Measurements from ENCODE around the gene PHTF1. TPM values are rescaled to one million over a fixed set of nuclear protein-coding genes. Genes with fewer than 3 reads are reported as not detected.

PHTF1 gene
- 1 to 10 TPM; 1.6 to 2.3 TPM for polyA plus RNA-seq

DNA sequence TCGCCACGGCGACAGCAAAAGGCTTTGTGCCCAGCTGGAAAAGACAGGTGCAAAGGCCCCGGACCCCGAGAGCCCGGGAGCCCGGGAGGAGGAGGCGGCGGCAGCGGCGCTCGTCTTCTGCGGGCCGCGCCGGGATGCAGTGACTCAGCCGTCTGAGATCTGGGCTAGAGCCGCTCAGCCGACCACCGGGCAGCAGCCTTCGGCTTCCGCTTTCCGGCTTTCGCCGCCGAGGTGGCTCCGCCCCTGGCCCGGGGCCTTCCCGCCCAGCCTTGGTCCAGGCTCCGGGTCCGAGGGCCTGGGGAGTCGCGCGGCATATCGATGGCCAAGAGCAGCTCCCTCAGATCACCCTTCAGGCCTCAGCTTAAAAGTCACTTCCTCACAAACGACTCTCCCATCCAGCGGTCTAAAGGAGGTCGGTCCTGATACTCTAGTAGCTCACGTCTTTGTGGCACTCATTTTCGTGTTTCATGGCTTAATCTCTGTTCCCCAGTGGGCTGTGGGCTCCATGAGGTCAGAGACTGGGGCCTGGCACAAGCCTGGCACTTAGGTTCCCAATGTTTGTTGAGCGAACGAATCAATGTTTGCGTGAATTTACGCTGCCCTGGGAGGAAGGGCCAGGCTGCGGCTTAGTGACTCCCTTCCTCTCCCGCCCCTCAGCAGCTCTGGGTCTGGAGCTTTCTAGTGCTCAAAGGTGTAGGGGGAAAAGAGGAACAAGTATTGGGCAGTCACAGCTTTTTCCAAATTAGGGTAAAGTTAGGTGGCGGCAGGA lies at the start of gene PHTF1:
TSS of gene PHTF1 (minus strand) at position 154 of the 769 bp plus-strand sequence. CDS start 783 bp downstream, outside the sequence.
- H3K36me3 ChIP-seq (ENCODE audit: control insufficient read depth in 2 of 2, insufficient read depth in 2 of 2, low read length in 1 of 2) = no peaks in the 10 kb centered on the region
- no peaks in the 10 kb centered on the region for H3K27me3 ChIP-seq (ENCODE audit: control insufficient read depth in 1 of 2, insufficient read depth in 2 of 2, low read length in 2 of 2)
- H3K9me3 ChIP-seq (ENCODE audit: control insufficient read depth in 2 of 2, insufficient read depth in 1 of 2, low read depth in 1 of 2, low read length in 1 of 2) = no peaks in the 10 kb centered on the region
- 1% methylated on average over 42 to 47 of the region's 47 CpGs for WGBS, 2 donors
- H3K4me3 ChIP-seq (ENCODE audit: low read depth in 1 of 2, low read length in 2 of 2) = peak within 1 kb of the TSS; percentile 82 to 96
- peak within 1 kb of the TSS; percentile 92 to 93 for H3K27ac ChIP-seq (ENCODE audit: low read depth in 2 of 2, low read length in 1 of 2)
- H3K4me1 ChIP-seq (ENCODE audit: control insufficient read depth in 2 of 2, insufficient read depth in 2 of 2, low read length in 1 of 2) = no peaks in the 10 kb centered on the region

DNA sequence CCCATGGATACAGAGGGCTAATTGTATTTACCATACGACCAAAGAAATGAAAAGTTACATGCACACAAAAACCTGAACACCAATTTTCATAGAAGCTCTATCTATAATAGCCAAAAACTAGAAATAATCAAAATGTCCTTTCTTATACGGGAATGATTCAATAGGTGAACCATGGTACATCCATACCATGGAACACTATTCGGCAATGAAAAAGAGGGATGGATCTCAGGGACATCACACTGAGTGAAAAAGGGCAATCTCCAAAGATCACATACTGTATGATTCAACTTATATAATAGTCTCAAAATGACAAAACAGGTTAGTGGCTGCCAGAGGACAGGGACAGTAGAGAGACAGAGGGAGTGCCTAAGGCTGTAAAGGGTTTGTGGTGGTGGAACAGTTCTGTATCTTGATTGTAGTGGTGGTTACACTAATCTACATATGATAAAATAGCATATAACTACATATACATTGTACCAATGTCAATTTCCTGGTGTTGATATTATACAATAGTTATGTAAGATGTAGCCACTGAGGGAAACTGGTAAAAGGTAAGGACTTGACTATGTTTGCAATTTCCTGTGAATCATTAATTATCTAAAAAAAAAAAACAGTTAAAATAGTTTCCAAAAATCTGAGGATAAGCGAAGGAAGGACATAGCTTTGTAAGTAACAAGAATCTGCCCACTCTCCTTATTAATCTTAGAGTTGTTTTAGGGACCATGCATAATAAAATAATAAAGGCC lies 49.3 kb upstream of the PHTF1 start:
- Histone ChIP-seq H3K27me3 (ENCODE audit: control insufficient read depth in 1 of 2, insufficient read depth in 2 of 2, low read length in 2 of 2) (no peaks in the 10 kb centered on the region), H3K4me3 (ENCODE audit: low read depth in 1 of 2, low read length in 2 of 2) (no peak overlapping the region), H3K36me3 (ENCODE audit: control insufficient read depth in 2 of 2, insufficient read depth in 2 of 2, low read length in 1 of 2) (no peaks in the 10 kb centered on the region), H3K27ac (ENCODE audit: low read depth in 2 of 2, low read length in 1 of 2) (no peak overlapping the region), H3K9me3 (ENCODE audit: control insufficient read depth in 2 of 2, insufficient read depth in 1 of 2, low read depth in 1 of 2, low read length in 1 of 2) (no peaks in the 10 kb centered on the region), H3K4me1 (ENCODE audit: control insufficient read depth in 2 of 2, insufficient read depth in 2 of 2, low read length in 1 of 2) (peaks cover 0 to 3% of the 10 kb centered on the region in 2 donors)
- WGBS, 2 donors = 90 to 93% methylated on average over 4 of the region's 4 CpGs

DNA sequence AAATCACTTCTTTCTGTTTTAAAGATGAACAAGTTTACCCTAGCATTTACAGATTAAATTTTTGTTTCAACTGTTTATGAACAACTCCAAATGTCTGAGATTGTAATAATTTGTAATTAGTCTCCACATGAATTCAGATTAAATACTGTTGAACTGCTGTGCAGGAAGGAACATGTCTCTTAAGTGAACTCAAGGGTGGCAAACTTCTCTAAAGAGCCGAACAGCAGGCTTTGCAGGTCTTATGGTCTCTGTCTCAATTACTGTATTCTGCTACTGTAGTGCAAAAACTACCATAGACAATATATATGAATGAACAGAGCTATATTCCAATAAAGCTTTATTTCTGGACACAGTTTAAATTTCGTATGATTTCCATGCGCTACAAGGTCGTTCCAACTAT lies 46.4 kb upstream of the PHTF1 start:
- no peaks in the 10 kb centered on the region for H3K36me3 ChIP-seq (ENCODE audit: control insufficient read depth in 2 of 2, insufficient read depth in 2 of 2, low read length in 1 of 2)
- H3K4me3 ChIP-seq (ENCODE audit: low read depth in 1 of 2, low read length in 2 of 2) = no peak overlapping the region
- H3K4me1 ChIP-seq (ENCODE audit: control insufficient read depth in 2 of 2, insufficient read depth in 2 of 2, low read length in 1 of 2) = no peaks in the 10 kb centered on the region
- no peaks in the 10 kb centered on the region for H3K27me3 ChIP-seq (ENCODE audit: control insufficient read depth in 1 of 2, insufficient read depth in 2 of 2, low read length in 2 of 2)
- H3K27ac ChIP-seq (ENCODE audit: low read depth in 2 of 2, low read length in 1 of 2) = peak overlapping the region in 1 of 2 donors; percentile 39
- WGBS, 2 donors = 78 to 82% methylated on average over 4 of the region's 4 CpGs
- H3K9me3 ChIP-seq (ENCODE audit: control insufficient read depth in 2 of 2, insufficient read depth in 1 of 2, low read depth in 1 of 2, low read length in 1 of 2) = no peaks in the 10 kb centered on the region

DNA sequence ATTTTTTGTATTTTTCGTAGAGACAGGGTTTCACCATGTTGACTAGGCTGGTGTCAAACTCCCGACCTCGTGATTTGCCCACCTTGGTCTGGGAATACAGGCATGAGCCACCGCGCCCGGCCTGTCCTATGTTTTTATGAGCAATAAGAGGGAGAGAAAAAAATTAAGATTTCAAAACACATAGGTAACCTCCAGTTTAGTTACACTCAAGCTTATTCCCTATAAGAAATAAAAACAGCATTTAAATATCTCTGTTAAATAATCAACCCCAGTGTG lies 45.9 kb upstream of the PHTF1 start:
- H3K36me3 ChIP-seq (ENCODE audit: control insufficient read depth in 2 of 2, insufficient read depth in 2 of 2, low read length in 1 of 2) = no peaks in the 10 kb centered on the region
- H3K27me3 ChIP-seq (ENCODE audit: control insufficient read depth in 1 of 2, insufficient read depth in 2 of 2, low read length in 2 of 2) = no peaks in the 10 kb centered on the region
- H3K27ac ChIP-seq (ENCODE audit: low read depth in 2 of 2, low read length in 1 of 2) = no peak overlapping the region
- H3K9me3 ChIP-seq (ENCODE audit: control insufficient read depth in 2 of 2, insufficient read depth in 1 of 2, low read depth in 1 of 2, low read length in 1 of 2) = no peaks in the 10 kb centered on the region
- no peaks in the 10 kb centered on the region for H3K4me1 ChIP-seq (ENCODE audit: control insufficient read depth in 2 of 2, insufficient read depth in 2 of 2, low read length in 1 of 2)
- 95 to 97% methylated on average over 6 of the region's 6 CpGs for WGBS, 2 donors
- H3K4me3 ChIP-seq (ENCODE audit: low read depth in 1 of 2, low read length in 2 of 2) = no peak overlapping the region

DNA sequence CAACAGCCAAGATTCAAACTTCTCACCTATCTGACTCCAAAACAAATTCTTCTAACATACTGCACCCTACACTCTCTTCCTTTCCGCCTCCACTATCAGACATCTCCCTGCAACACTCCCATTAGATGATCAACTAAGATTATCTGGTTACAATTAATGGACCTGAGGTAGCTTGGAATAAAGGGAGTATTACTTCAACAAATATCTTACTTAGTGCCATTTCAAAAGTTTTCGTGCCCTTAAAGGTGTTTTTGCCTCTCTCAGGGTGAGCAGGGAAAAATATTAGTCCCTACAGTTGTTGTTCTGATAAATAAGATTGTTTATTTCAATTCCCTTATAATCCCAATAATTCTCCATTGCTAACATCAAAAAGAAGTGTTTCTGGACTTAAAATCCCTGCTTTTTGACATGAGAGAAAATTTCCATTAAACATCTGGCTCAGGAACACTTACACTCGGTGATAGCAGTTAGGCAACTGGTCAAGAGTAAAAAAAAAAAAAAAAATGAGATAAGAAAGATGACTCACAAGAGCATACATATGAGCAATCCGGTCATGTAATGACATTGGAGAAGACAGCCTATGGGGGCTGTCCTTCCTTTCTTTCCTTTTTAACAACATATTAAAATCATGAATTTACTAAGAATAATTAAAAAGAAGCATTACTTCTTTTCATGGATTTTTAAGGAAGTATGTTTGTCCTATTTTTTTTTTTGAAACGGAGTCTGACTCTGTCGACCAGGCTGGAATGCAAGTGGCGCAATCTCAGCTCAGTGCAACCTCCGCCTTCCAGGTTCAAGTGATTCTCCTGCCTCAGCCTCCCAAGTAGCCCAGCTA lies 45.4 kb upstream of the PHTF1 start:
- Histone ChIP-seq H3K4me1 (ENCODE audit: control insufficient read depth in 2 of 2, insufficient read depth in 2 of 2, low read length in 1 of 2) (no peaks in the 10 kb centered on the region), H3K27ac (ENCODE audit: low read depth in 2 of 2, low read length in 1 of 2) (no peak overlapping the region)
- 57 to 72% methylated on average over 8 of the region's 8 CpGs for WGBS, 2 donors

DNA sequence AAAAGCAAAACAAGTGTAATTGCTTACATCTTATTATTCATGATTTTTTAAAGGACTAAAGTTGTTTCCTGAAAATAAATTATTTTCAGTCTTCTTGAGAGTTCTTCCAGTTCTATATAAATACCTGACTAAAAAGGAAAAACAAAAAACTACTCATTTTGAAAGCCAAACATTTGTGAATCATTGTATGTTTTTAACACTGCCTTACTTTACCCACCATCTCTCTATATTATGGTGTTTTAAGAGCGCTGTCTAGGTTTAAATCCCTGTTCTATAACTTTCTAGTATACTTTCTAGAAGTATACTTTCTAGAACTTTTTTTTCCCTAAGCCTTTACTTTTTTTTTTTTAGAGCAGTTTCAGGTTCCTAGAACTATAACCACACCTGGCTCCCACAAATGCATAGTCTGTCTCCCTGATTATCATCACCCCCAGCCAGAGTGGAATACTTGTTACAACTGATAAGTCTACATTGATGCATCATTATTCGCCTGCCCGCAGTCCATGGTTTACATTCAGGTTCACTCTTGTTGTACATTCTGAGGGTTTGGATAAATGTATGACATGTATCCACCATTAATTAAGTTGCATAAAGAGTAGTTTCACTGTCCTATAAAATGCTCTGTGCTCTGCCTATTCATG lies 43.2 kb upstream of the PHTF1 start:
- no peak overlapping the region for H3K27ac ChIP-seq (ENCODE audit: low read depth in 2 of 2, low read length in 1 of 2)
- H3K27me3 ChIP-seq (ENCODE audit: control insufficient read depth in 1 of 2, insufficient read depth in 2 of 2, low read length in 2 of 2) = no peaks in the 10 kb centered on the region
- H3K4me3 ChIP-seq (ENCODE audit: low read depth in 1 of 2, low read length in 2 of 2) = no peak overlapping the region
- 95 to 98% methylated on average over 3 of the region's 3 CpGs for WGBS, 2 donors
- H3K4me1 ChIP-seq (ENCODE audit: control insufficient read depth in 2 of 2, insufficient read depth in 2 of 2, low read length in 1 of 2) = peaks cover 0 to 2% of the 10 kb centered on the region in 2 donors
- no peaks in the 10 kb centered on the region for H3K36me3 ChIP-seq (ENCODE audit: control insufficient read depth in 2 of 2, insufficient read depth in 2 of 2, low read length in 1 of 2)
- H3K9me3 ChIP-seq (ENCODE audit: control insufficient read depth in 2 of 2, insufficient read depth in 1 of 2, low read depth in 1 of 2, low read length in 1 of 2) = no peaks in the 10 kb centered on the region

More for the DNA sequence above, 45.4 kb upstream of the PHTF1 start:
- Histone ChIP-seq H3K4me3 (ENCODE audit: low read depth in 1 of 2, low read length in 2 of 2) (no peak overlapping the region), H3K36me3 (ENCODE audit: control insufficient read depth in 2 of 2, insufficient read depth in 2 of 2, low read length in 1 of 2) (no peaks in the 10 kb centered on the region), H3K9me3 (ENCODE audit: control insufficient read depth in 2 of 2, insufficient read depth in 1 of 2, low read depth in 1 of 2, low read length in 1 of 2) (no peaks in the 10 kb centered on the region), H3K27me3 (ENCODE audit: control insufficient read depth in 1 of 2, insufficient read depth in 2 of 2, low read length in 2 of 2) (no peaks in the 10 kb centered on the region)

DNA sequence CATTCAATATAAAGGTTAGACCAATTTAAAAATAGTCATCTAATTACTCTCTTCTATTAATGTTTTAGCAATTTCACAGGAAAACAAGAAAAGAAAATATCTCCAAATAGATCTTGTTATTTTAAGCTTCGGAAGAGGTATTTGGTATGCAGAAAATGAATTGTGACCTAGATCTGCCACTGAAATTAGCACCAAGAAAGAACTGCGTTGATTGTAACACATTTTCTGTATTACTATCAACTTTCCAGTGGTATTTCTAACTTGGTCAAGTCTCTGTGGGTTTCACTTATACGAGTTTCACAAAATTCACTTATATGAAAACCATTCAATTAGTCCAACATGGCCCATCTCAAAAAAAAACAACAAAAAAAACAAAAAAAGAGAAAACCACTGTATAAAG lies 41.2 kb upstream of the PHTF1 start:
- Histone ChIP-seq H3K27me3 (ENCODE audit: control insufficient read depth in 1 of 2, insufficient read depth in 2 of 2, low read length in 2 of 2) (no peaks in the 10 kb centered on the region), H3K27ac (ENCODE audit: low read depth in 2 of 2, low read length in 1 of 2) (no peak overlapping the region), H3K9me3 (ENCODE audit: control insufficient read depth in 2 of 2, insufficient read depth in 1 of 2, low read depth in 1 of 2, low read length in 1 of 2) (no peaks in the 10 kb centered on the region), H3K4me3 (ENCODE audit: low read depth in 1 of 2, low read length in 2 of 2) (no peak overlapping the region), H3K4me1 (ENCODE audit: control insufficient read depth in 2 of 2, insufficient read depth in 2 of 2, low read length in 1 of 2) (peaks cover 0 to 2% of the 10 kb centered on the region in 2 donors), H3K36me3 (ENCODE audit: control insufficient read depth in 2 of 2, insufficient read depth in 2 of 2, low read length in 1 of 2) (peaks cover 0 to 2% of the 10 kb centered on the region in 2 donors)
- WGBS, 2 donors = 74 to 78% methylated on average over 3 of the region's 3 CpGs

DNA sequence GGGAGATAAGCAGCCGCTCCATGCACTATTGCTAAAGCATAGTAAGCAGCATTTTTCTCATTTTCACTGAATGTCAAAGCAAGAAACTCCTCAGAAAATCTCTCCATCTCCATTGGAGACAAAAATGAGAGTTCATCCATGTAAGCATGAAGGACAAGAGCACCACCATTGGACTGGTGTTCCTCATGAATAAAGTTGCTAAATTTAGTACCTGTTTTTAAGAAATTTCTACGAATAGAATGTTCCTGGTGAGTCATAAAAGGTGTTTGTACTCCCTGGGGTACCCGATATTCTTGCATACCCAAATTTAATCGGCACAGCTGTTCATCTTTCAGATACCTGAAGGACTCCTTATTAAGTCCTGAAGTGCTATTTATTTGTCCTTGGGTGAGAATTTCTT lies 38.2 kb upstream of the PHTF1 start:
- Histone ChIP-seq H3K36me3 (ENCODE audit: control insufficient read depth in 2 of 2, insufficient read depth in 2 of 2, low read length in 1 of 2) (peaks cover 0 to 2% of the 10 kb centered on the region in 2 donors), H3K9me3 (ENCODE audit: control insufficient read depth in 2 of 2, insufficient read depth in 1 of 2, low read depth in 1 of 2, low read length in 1 of 2) (no peaks in the 10 kb centered on the region)
- 84 to 88% methylated on average over 4 of the region's 4 CpGs for WGBS, 2 donors

More for the DNA sequence above, 38.2 kb upstream of the PHTF1 start:
- H3K4me1 ChIP-seq (ENCODE audit: control insufficient read depth in 2 of 2, insufficient read depth in 2 of 2, low read length in 1 of 2) = peaks cover 0 to 2% of the 10 kb centered on the region in 2 donors
- H3K27ac ChIP-seq (ENCODE audit: low read depth in 2 of 2, low read length in 1 of 2) = no peak overlapping the region
- H3K27me3 ChIP-seq (ENCODE audit: control insufficient read depth in 1 of 2, insufficient read depth in 2 of 2, low read length in 2 of 2) = no peaks in the 10 kb centered on the region
- no peak overlapping the region for H3K4me3 ChIP-seq (ENCODE audit: low read depth in 1 of 2, low read length in 2 of 2)
